HG03354 (cell line): ENCODE measurements around the gene CLIP2.
A peak's percentile ranks its signal among the peaks of the same experiment; 100 is the strongest.
"Not testable (repeated sequence)": the region's sequence is repeated elsewhere in the genome, so short reads cannot be mapped to it uniquely, and the experiment has no call there.

ENCODE experiments used
- ATAC-seq: cut with Tn5 transposase; IDR thresholded peaks from one replicate; pipeline ENCODE4 v1.9.1; 2021; ENCODE audit warnings: mild to moderate bottlenecking; ENCODE audit not compliant: unreplicated experiment, poor library complexity, severe bottlenecking

Gene CLIP2

GRCh38 chr7:74289018-74289658 lies at the start of gene CLIP2:
Gene CLIP2 (plus strand): TSS chr7:74289407. CDS start chr7:74317547, 28,140 bp downstream.
- ATAC-seq = peak; percentile 42

- ATAC-seq = no peak
These were observed 48.7 kb upstream of the CLIP2 start for GRCh38 chr7:74240482-74240881.

- ATAC-seq = no peak
These were observed 47.1 kb upstream of the CLIP2 start for GRCh38 chr7:74242122-74242443.

- ATAC-seq = no peak
These were observed 42.7 kb upstream of the CLIP2 start for GRCh38 chr7:74246497-74246896.

GRCh38 chr7:74248156-74248555 lies 41.1 kb upstream of the CLIP2 start:
- no peak for ATAC-seq

GRCh38 chr7:74249058-74249457 lies 40.1 kb upstream of the CLIP2 start:
- not testable (repeated sequence) for ATAC-seq

- ATAC-seq = no peak
These were observed 36.3 kb upstream of the CLIP2 start for GRCh38 chr7:74252893-74253292.

GRCh38 chr7:74253331-74253730 lies 35.9 kb upstream of the CLIP2 start:
- no peak for ATAC-seq

- peak; percentile 4 for ATAC-seq
These were observed 35.4 kb upstream of the CLIP2 start for GRCh38 chr7:74253835-74254128.

GRCh38 chr7:74254129-74254857 lies 34.9 kb upstream of the CLIP2 start, which contains the start of gene RFC2:
Gene RFC2 (minus strand): TSS chr7:74254399. CDS start chr7:74254383, 16 bp downstream.
- ATAC-seq = peak; percentile 90

- no peak for ATAC-seq
These were observed 34.3 kb upstream of the CLIP2 start for GRCh38 chr7:74254858-74255379.

- not testable (repeated sequence) for ATAC-seq
These were observed 33.7 kb upstream of the CLIP2 start for GRCh38 chr7:74255461-74255860.

GRCh38 chr7:74256491-74257408 lies 32.5 kb upstream of the CLIP2 start:
- ATAC-seq = no peak

- ATAC-seq = no peak
These were observed 30.6 kb upstream of the CLIP2 start for GRCh38 chr7:74258639-74259038.

- ATAC-seq = no peak
These were observed 26.4 kb upstream of the CLIP2 start for GRCh38 chr7:74262639-74263398.

- ATAC-seq = no peak
These were observed 25.6 kb upstream of the CLIP2 start for GRCh38 chr7:74263399-74264120.

GRCh38 chr7:74266191-74266963 lies 22.8 kb upstream of the CLIP2 start:
- ATAC-seq = no peak
